Measurements from ENCODE around the gene NUP88.

Gene NUP88

DNA sequence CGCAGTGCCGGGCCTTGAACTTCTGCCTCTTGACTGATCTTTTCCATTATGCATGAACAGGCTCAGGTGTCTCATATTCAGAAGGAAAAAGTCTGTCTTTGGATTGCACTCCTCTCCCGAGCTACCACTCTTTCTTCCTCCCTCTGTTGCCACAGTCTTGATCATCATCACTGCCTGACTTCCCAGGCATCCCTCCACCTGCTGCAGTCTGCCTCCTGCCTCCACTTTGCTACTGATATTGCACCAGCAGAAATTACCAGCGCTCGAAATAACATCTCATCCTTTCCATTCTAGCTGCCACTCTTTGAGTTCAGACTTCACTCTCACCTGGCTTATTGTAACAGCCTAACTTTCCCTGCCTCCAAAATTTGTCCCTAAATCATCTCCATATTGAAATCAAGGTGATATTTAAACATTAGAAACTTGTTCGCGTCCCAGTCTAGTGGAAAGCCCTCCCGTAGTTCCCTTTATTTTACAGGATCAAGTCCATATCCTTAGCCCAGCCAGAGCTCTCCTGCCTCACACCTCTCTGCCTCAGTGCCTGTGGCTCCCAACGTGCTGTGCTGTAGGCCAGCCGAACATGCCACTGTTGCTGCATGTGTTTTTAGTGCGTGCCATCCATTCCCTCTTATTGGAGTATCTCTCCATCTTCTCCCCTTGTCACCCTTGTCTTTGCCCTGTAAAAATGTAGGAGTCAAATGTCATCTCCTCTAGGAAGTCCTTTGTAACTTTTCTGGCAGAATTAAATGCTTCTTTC, 39.9 kb downstream of the NUP88 start:
- no peak overlapping the region for H3K4me3 ChIP-seq (replicated peaks; ENCODE audit: low read depth, low read length)
- no peak for DNase-seq (ENCODE audit: extremely low read depth, low read depth)
- TF ChIP-seq, protein P1, sequence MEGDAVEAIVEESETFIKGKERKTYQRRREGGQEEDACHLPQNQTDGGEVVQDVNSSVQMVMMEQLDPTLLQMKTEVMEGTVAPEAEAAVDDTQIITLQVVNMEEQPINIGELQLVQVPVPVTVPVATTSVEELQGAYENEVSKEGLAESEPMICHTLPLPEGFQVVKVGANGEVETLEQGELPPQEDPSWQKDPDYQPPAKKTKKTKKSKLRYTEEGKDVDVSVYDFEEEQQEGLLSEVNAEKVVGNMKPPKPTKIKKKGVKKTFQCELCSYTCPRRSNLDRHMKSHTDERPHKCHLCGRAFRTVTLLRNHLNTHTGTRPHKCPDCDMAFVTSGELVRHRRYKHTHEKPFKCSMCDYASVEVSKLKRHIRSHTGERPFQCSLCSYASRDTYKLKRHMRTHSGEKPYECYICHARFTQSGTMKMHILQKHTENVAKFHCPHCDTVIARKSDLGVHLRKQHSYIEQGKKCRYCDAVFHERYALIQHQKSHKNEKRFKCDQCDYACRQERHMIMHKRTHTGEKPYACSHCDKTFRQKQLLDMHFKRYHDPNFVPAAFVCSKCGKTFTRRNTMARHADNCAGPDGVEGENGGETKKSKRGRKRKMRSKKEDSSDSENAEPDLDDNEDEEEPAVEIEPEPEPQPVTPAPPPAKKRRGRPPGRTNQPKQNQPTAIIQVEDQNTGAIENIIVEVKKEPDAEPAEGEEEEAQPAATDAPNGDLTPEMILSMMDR (IDR thresholded peaks at IDR 0.05; ENCODE audit: low read depth, low read length, missing control alignments): no peak

DNA sequence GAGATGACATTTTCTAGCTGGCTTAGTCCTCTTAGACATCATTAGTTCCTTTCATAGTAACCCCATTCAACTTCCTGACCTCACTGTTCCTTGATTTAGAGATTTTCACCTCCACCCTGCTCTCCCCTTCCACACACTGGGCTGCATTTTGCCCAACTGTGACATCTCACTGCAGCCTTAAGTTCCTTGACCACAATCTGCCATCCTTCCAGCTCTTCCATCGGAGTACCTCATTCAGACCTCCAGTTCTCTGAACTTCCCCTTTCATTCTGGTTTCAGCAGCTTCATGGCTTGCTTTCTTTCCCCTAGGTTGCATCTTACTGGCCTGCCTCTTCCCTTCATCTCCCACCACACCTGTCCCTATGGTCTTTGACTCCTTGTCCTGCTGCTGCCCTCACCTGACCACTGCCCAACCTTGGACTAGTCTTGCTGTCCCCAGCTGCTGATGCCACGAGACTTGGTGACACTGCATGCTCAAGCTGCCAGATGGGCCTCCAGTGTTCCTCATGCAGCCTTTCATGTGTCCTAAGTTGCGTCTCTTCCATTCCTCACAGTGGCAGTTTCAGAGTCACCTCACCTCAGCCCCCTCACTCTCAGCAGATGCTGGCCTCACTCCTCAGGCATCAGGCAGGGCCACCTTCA, 40.8 kb downstream of the NUP88 start:
- TF ChIP-seq, protein P1 (IDR thresholded peaks at IDR 0.05; ENCODE audit: low read depth, low read length, missing control alignments): no peak

DNA sequence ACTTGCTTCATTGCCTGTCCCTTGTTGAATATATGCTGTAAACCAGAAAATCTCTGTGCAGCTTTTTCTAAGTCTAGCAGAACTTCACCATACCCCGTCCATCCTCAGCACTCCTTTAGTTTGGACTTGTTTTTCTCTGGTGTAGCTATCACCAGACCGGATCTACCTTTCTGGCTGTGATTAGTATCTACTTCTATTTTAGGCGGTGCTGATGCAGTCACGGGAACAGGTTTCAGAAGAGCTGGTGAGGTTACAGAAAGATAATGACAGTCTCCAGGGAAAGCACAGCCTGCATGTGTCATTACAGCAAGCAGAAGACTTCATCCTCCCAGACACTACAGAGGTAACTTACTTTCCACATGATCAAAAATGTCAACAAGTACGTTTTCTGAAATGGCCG, 46.4 kb downstream of the NUP88 start:
- DNase-seq (ENCODE audit: extremely low read depth, low read depth): no peak
- TF ChIP-seq, protein P1 (IDR thresholded peaks at IDR 0.05; ENCODE audit: low read depth, low read length, missing control alignments): no peak
- H3K4me3 ChIP-seq (replicated peaks; ENCODE audit: low read depth, low read length): no peak overlapping the region

More for the DNA sequence above, 40.8 kb downstream of the NUP88 start:
- no peak for DNase-seq (ENCODE audit: extremely low read depth, low read depth)
- no peak overlapping the region for H3K4me3 ChIP-seq (replicated peaks; ENCODE audit: low read depth, low read length)

DNA sequence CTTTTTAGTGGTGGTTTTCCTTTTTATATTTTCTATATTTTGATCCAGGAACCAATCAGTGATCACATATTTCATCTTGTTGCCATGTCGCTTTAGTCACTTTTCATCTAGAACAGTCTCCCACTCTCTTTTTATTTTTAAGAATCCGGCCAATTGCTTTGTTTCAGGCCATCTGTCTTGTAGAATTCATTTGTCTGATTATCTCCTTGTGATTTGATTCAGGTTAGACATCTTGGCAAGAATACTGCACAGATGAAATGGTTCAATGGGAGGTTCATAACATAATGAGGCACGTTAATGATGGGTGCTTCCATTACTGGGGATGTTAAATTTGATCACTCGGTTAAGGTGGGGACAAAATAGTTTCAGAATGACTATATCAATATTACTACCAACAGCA, 49.1 kb downstream of the NUP88 start:
- H3K4me3 ChIP-seq (replicated peaks; ENCODE audit: low read depth, low read length): no peak overlapping the region
- TF ChIP-seq, protein P1 (IDR thresholded peaks at IDR 0.05; ENCODE audit: low read depth, low read length, missing control alignments): no peak
- DNase-seq (ENCODE audit: extremely low read depth, low read depth): no peak

DNA sequence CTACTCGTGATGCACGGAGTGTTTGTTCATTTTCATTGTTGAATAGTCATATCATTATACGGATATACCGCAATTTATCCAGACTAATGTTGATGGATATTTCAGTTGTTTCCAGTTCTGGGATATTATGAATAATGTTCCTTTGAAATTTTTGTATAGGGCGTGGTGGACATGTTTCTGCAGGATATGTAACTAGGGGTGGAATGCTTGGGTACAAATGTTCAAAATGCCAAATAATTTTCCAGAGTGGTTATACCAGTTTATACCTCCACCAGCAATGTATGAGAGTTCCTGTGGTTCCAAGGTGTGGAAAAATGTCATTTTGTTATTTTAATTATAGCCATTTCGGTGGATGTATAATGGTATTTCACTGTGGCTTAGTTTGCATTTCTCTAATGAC, 53.6 kb downstream of the NUP88 start:
- TF ChIP-seq, protein P1 (IDR thresholded peaks at IDR 0.05; ENCODE audit: low read depth, low read length, missing control alignments): no peak
- no peak overlapping the region for H3K4me3 ChIP-seq (replicated peaks; ENCODE audit: low read depth, low read length)
- DNase-seq (ENCODE audit: extremely low read depth, low read depth): no peak

DNA sequence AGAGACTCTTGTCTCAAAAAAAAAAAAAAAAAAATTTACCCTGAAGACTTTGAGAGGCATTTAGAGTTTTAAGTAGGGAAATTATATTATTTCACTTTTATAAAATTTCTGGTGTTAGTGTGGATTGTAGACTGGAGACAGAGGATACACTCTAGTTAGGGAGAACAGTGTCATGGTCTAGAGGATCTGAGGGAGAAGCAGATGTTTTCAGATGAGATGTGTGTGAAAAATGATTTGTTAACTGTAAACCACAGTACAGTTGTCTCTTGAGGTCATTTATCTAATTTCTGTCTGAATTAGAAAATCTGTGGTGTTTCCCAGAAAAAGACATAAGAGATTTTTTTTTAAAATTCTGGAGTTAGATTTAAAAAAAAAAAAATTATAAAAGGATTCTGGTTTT, 54.8 kb downstream of the NUP88 start:
- H3K4me3 ChIP-seq (replicated peaks; ENCODE audit: low read depth, low read length): no peak overlapping the region
- DNase-seq (ENCODE audit: extremely low read depth, low read depth): no peak
- TF ChIP-seq, protein P1 (IDR thresholded peaks at IDR 0.05; ENCODE audit: low read depth, low read length, missing control alignments): no peak

Measured in HFF-Myc (cell line).